ENCODE results near the gene SIGLEC1.

GRCh38 chr20:3720068-3720467 is 7.7 kb upstream of the SIGLEC1 start:
- TF ChIP-seq CTCF (conservative IDR thresholded peaks at IDR 0.05; ENCODE audit: low read depth, low read length) = no peak
- TF ChIP-seq EZH2 (IDR thresholded peaks at IDR 0.05; ENCODE audit: borderline replicate concordance, low read depth, low read length, poor library complexity, severe bottlenecking) = no peak
